HG03342 (cell line): ENCODE data around the gene CD248.
A peak's percentile ranks its signal among the peaks of the same experiment; 100 is the strongest.

Source experiments
- ATAC-seq: cut with Tn5 transposase; IDR thresholded peaks from one replicate; pipeline ENCODE4 v1.9.1; 2021; ENCODE audit warnings: mild to moderate bottlenecking, moderate library complexity; ENCODE audit not compliant: unreplicated experiment

The CD248 gene

DNA sequence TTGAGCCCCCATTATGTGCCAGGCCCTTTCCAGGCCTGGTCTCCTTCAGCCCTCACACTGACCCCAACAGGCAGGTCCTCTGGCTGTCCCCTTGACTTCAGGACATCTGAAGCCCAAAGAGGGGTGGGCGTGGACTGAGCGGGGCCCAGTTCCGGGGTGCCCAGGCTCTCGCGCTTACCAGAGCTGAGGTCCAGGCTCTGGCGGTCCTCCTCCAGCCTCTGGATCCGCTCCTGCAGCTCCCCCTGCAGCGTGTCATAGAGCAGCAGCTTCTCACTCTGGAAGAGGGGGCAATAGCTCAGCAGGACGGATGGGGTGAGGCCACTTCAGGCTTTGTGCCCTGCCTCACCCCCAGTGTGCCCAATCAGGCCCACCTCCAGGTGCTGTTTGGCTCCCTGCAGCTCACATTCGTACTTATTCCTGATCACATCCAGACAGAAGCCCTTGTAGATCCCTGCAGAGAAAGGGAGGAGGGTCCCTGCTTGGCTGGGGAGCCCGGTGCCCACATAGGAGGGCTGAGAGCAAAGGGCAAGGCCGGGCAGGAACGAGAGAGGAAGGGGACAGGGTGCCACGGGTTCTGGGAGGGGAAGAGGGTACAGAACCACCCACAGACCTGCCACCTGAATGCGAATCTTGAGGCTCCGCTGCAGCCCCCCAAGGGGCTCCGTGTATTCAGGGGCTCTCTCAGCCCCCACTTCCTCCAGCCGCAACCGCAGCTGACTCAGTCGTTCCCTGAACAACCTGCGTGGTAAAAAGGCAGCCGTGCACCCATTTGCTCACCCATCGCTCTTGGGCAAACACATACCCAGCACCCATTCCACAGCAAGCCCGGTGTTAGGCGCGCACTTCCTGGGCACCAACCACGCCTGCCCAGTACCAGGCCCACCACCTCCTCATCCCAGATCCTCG is 24.0 kb upstream of the CD248 start:
- no peak for ATAC-seq

DNA sequence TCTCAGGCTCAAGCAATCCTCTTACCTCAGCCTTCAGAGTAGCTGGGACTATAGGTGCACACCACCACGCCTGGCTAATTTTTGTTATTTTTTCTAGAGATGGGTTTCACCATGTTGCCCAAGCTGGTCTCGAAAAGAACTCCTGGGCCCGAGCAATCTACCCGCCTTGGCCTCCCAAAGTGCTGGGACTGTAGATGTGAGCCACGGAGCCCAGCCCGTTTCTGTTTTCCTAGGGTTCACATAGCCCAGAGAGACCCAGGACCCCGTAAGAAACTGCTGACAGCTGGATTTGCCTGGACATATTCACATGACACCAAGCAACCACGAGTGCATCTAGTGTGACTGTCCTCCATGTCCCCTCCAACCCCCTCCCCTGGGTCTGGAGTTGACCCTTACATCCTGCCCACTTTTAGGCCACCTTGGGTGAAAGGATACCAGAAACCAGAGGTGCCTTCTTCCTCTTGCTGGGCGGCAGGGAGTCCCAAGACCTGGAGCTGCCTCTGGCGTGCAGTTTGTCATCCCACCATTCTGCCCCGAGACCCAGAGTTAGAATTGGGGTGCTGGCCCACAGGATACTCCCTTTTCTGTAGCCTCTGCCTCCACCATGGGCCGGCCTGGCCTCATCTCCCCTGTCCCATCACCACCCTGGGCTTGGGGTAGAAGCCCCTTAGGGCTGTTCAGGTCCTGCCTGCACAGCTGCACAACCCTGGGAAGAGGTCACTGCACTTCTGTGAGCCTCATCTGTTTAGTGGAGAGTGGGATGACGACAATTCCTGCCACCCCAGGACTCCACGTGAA is 23.0 kb upstream of the CD248 start:
- ATAC-seq, result no peak

DNA sequence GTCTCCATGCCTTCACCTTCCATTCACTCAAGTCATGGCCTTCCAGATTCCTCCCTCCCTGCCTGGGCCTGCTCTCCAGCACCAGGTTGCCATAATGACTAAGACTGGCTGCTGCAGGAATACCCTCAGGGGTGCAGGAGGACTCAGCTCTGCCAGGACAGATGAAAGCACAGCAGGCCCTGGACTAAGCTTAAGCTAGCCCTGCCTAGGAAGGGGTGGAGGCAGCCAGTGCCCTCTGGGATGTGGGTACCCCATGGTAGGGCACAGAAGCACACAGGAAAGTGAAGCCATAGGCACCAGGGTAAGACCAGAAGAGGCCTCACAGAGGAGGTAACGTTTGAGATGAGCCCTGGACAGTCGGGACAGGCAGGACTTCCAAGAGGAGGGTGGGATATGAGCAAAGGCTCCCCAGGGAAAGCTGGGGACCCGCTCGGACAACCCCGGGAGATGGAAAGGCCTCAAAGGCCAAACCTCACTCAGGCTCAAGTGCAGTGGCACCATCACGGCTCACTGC is 22.4 kb upstream of the CD248 start:
- no peak for ATAC-seq

DNA sequence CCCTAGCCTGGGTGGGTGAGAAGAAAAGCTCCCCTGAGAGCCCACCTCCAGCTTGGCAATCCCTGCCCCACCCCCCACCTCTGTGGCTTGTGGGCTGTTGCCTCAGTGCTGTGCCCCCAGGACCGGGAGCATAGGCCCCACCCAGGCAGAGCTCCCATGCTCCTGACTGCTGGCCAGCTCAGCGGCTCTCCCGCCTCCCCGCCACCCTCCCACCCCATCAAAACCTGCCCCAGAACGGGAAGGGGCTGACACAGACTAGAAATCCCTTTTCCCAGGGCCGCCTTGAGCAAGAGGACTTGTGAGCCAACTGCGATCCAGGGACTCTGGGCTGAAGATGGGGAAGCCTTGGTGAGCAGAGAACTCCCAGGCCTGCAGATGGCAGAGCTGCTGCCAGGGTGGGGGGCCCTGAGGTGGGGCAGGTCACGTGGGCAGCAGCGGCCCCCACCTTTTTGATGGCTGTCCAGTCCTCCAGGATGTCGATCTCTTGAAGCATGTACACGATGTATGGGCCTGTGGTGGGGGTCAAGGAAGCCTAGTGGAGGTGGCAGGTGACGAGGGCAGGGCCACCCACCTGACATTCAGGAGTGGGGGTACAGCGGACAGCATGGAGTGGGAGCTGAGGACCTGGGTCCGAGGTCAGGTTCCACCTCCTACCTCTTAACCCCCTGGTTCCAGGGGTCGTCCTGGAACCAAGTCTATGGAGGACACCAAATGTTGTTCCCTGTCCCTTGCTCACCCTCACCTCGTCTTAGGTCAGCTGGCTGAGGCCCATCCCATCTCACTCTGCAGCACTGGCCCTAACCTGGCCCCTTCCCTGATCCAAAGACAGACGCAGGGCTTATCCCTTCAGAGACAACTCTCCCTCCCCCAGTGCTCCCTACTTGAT is 21.7 kb upstream of the CD248 start:
- no peak for ATAC-seq

DNA sequence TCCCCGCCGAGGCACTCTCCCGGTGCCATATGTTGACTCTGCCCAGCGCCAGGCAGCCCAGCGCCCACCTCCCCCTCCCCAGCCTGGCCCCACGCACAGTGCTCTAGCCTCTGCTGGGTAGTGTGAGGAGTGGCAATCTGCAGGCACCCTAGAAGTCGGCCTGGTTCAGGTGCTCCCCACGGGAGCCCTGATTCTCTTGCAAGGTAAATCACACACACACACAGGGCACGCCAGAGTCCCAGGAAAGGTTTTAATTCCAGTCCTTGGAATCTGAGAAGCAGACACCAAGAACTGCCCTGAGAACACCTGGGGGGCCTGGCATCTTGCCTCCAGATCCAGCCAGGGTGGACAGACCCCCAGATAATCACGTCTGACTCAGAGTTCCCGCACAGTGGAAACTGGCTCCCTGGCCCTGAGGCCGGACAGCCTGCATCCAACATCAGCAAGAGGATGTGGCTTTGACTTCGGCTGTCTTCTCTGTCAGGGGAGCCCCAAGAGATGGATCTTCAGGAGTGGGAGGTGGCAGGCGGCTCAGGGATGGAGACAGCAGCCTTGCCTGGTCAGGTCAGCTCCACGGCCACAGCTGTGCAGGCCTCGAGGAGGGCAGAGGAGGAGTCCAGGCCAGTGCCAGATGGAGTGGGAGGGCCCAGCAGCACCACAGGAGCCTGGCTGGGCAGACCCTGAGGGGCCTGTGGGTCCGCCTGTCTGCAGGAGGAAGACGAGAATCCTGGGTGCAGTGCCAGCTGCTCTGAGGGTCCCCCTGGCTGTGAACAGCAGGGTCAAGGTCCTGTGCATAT is 20.5 kb upstream of the CD248 start:
- no peak for ATAC-seq

DNA sequence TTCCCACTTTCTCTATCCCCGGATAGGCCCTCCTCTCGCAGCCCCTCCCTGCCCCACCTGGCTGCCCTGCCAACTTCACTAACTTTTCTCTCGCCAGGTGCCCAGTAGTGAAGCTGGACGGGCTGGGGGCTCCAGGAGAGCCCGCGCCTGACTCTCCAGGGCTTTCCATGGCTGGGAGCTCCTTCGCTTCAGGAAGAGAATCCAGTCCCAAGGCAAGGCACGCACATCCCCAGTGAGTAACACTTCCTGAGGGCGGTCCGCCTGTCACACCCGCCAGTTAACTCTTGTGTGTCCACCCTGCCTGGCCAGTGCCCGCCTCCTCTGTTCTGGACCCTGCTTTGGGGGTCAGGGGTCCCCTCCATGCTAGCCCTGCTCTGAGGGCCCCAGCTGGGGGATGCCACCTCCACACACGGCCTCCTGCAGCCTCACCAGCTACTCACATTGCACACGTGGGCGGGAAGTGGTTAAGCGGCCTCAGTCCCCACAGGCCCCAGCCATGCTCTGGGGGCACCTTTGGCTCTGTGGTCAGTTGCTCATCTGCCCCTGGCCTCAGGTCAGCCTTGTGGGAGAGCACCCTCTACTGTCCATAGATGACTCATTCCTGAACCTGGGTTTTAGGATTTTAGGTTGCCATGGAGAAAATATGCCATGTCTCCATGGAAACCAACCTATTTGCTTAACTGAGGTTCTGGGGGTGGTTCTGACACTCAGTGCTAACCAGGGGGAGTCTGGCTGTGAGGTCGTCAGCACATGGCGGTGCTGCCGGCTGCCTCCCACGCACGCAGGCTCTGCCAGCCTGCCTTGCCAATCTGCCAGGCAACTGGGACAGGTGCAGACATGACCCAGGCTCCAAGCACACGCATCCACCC is 19.6 kb upstream of the CD248 start, which contains the start of gene RIN1:
Gene RIN1 (minus strand): TSS at position 201 of the 869 bp plus-strand sequence. CDS start 32 bp downstream, at position 169.
- peak; percentile 60 for ATAC-seq

DNA sequence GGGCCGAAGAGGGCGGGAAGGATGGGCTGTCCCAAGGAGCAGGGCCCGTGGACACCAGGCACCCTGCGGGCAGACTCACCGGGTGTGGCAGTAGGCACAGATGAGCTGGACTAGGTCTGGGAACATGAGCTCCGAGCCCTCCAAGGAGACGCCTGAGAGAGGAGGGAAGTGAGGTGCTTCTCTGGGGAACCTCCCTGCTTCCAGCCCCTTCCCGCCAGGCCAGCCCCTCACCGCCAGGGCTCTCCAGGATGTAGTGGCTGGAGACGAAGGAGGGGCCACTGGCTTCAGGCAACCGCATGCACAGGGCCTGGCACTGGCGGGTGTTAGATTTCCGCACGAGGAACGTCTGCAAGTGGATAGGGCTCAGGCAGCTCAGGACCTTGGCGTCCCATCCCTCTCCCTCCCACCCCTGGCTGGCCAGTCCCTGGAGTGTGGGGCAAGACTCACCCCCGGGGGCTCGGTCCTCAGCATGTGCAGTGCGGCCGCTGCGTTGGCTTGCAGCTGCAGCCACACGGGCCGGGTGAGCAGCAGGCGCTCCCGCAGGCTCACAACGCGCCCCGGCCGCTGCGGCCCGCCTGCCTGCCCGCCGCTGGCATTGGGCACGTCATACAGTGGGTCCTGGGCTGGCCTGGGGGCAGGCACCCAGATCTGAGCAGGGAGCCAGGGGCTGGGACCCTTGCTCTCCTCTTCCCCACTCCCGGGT is 18.8 kb upstream of the CD248 start:
- no peak for ATAC-seq

DNA sequence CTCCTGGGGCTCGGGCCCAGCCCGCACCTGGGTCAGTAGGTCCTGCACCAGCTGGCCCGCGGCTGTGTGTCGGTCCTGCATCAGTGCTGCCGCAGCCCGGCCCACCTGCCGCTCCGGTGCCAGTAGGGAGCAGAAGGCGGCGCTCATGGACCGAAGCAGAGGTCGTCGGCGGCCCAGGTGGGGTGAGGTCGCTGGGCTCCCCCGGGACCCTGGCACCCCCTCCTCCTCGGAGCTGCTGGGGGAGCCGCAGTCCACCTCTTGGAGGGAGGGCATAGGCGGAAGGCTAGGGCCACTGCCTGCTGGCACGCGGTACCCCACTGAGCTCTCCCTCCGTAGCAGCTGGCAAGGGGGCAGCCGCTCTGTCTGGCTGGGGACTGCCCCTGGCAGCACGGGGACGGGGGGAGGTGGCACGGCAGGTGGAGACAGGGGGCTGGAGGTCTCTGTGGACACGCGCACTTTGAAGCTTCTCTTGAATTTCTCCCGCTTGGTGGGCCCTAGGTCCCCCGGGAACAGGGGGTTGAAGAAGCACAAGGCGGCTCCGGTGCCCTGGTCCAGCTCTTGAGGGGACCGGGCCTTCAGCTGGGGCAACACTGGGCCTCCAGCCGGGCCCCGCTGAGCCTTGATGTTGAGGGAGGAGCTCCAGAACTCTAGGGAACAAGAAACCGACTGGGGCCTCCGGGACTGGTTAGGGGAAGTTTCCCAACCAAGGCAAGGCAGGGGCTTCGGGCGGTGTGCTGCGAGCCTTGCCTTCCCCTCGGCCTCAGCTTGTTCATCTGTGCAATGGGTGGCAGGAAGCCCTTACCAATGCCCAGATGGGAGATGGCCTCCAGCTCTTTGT is 18.0 kb upstream of the CD248 start:
- no peak for ATAC-seq

DNA sequence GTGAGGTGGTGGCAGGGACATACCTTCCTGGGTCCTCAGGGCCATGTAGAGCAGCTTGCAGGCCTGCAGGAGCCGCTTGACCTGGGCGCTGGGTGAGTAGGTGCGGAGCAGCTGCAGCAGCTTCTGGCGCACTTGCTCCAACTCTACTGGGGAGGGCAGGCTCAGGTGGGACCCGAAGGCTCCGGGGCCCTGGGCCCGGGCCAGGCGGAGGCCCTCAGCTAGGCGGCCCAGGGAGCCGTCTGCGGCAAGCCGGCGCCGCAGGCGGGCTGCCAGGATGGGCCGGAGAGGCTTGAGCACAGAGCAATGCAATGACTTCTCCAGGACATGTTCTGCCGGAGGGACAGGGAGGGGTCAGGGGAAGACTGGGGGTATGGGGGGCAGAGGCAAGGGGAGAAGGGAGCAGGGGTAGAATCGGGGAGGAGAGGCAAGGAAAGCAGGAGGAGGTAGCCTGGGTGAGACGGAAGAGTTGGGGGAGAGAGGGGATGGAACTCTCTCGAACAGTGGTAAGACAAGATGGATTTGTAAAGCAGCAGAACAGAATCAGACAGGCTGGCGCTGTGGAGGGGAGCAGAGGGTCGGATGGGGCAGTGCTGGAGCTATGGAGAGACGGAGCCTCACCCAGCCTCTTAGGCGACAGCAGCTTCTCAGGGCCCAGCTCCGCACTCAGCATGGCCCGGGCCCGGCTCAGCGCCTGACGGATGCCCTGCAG is 17.2 kb upstream of the CD248 start:
- no peak for ATAC-seq

DNA sequence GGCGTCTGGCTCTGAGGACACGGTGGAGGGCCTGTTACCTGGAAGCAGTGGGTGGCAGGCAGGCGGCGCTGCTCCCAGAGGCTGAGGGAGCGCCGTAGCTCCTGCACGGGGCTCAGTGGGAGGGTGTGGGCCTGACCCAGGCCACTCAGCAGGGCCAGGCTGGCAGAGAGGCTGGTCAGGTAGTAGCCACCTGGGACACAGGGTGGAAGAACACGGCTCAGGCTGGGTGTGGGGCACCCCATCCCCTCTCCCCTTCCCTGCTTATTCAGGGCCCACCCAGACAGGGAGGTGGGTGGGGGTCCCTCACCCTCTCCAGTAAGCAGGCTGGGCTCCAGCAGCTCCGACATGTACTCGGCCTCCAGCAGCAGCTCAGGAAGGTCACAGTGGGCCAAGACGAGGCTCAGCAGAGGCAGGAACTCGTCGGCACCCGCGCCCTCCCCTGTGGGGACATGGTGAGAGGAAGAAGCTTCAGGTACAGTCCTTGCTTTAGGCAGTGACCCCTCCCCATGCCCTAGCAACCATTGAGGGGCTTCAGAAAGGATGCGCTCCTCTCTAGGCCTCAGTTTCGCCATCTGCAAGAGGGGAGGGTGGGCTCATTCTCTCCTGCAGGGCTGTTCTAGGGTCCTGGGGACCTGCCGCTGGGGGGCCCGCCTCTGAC is 16.5 kb upstream of the CD248 start:
- ATAC-seq, result no peak

DNA sequence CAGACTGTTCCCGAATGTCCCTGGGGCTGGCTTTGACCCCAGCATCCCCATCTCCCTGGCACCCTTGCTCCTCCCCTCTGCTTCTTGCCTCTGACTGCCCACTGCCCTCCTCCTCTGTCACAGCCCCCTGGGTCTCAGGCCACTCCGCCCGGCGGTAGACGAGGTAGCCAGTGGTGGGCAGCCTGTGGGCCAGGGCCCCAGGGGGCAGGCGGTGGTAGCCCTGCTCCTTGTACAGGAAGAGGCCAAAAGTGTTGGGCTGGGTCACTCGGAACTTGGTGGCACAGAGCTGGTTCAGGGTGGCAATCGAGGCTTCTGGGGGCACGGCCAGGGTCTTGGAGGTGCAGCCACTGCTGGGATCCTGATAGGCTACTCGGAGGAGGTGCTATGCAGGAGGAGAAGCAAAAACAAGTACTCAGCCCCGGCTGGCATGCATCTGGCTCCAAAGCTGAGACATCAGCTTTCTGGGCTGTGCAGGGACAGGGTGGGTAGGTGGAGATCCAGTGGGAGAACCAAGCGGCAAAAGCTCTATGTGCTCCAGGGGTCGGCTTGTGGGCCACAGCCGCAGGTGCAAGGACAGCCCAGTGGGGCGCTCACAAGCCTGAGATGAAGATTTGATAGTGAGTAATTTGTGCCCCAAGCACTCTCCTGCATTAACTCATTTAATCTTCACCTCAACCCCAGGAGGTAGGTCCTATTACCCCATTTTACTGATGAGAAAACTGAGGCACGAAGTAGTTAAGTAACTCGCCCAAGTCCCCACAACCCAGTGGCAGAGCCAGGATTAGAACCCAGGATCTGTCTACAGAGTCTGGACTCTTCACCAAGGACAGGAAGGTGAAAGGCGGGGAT is 15.8 kb upstream of the CD248 start:
- ATAC-seq, result no peak

DNA sequence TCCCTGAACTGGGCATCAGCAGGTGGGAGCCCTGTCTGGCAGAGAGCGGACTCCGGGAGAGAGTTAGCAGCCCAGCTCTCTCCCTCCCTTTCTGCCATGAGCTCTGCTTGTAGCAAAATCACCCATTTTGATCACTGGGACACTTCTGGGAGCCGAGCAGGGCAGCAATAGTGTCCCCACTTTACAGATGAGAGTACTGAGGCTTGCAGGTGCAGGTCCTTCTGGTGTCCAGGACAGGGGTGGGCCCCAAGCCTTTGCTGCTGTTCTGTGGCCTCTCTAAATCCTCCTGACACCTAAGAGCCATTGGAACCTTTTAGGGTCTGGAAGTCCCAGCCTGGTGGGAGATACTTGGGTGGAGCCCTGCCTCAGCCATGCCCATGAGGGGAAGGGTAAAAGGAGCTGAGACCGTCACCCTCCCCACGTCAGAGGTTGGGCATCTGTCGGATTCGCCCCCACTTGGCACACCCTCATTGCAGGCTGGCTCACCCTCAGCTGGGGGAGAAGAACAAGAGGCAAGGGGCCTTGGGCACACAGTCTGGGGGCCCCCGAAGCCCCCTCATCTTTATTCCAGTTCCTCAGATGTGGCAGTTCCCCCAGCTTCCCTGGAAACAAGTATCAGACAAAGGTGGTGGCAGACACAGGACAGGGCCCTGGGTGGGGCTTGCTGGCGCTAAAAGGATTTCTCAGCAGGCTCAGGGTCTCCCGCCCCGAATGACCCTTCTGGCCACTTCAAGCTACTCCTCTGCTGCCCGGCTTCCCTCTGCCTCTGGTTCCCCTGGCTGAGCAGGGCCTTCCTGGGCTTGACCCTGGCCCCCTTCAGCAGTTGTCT is 14.9 kb upstream of the CD248 start:
- no peak for ATAC-seq

DNA sequence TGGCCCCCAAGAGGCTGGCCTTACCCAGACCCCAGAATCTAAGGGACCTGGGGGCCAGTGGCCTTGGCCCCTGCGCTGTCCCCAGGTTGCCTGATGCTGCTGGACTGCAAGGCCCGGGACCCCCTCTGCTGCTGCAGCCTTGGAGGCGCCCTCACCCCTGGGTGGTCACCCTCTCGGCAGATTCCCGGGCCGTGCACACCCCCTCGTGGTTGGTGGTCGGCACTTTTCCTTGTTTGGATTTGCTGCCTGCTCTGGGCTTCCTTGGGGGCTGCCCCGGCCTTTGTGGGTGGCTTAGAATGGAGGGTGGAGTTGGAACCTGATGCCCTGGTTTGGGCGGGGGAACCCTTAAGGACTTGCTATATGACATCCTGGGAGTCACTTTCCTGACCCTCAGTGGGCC is 14.1 kb upstream of the CD248 start:
- no peak for ATAC-seq

DNA sequence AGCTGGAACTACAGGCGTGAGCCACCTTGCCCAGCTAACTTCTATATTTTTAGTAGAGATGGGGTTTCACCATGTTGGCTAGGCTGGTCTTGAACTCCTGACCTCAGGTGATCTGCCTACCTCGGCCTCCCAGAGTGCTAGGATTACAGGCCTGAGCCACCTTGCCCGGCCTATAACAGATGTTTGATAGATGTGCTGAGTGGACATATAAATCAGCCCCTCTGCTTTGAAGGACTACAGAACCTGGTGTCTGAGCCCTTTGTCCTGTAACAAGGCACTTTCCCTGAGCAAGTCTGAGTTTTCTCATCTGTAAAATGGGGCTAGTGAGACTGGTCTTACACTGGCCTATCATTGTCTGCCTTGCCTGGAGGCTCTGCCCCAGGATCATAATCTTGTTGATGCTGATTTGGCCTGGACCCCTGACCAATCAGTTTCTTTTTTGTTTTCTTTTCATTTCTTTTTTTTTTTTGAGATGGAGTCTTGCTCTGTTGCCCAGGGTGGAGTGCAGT is 12.4 kb upstream of the CD248 start:
- ATAC-seq, result no peak
